GM12878 (cell line): Measurements from ENCODE around the gene SLC37A1. TPM values are rescaled to one million over a fixed set of nuclear protein-coding genes. Genes with fewer than 3 reads are reported as not detected.

Source experiments
- ATAC-seq: fragments of 200-7000 bp; cut with Tn5 transposase; 3 replicates; pipeline ENCODE4 v1.9.1; 2020; ENCODE audit warnings: mild to moderate bottlenecking, moderate library complexity
- BruUV-seq: library from RNA; stranded (reverse); fragments of 400-500 nt; replicated peaks from 2 replicates; lab custom pipeline; 2021; lab: Mats Ljungman, UMichigan
- CTCF ChIA-PET: fragments of 300-600 bp; sonication (Branson Sonifier 250); formaldehyde crosslinking; extraction: SDS; loops from one replicate; lab custom pipeline; 2021; ENCODE audit warnings: inconsistent platforms; lab: Yijun Ruan, JAX
- POLR2A ChIA-PET: fragments of 350-600 bp; formaldehyde crosslinking; extraction: SDS; loops from one replicate; lab custom pipeline; 2021; ENCODE audit warnings: inconsistent platforms; lab: Charles Lee
- RAD21 ChIA-PET: fragments of 300-600 bp; sonication (Branson Sonifier 250); formaldehyde crosslinking; loops from one replicate; lab custom pipeline; 2023; ENCODE audit warnings: antibody characterized with exemption; ENCODE audit not compliant: unreplicated experiment; lab: Charles Lee
- SMC1A ChIA-PET: fragments of 300-600 bp; sonication (Branson Sonifier 250); formaldehyde crosslinking; loops from one replicate; lab custom pipeline; 2023; ENCODE audit not compliant: unreplicated experiment, uncharacterized antibody; lab: Charles Lee
- DNase-seq: peaks from one replicate; pipeline ENCODE4 v3.0.0-alpha.2; 2011; ENCODE audit warnings: low read depth, low spot score
- FAIRE-seq: peaks from 3 replicates; lab custom pipeline; 2011; peaks lifted over from hg19 to GRCh38; lab: Jason Lieb, UNC
- H2AFZ ChIP-seq: 2 replicates; pipeline ENCODE4 v1.6.0; 2011; ENCODE audit warnings: low read depth, low read length, control low read depth; ENCODE audit not compliant: control insufficient read depth
- H3K27ac ChIP-seq: 2 replicates; pipeline ENCODE4 v1.5.1; 2011; ENCODE audit warnings: control low read depth; ENCODE audit not compliant: control insufficient read depth, insufficient read depth
- H3K27me3 ChIP-seq, 2 experiments: replicated peaks in 1 of 2; 2 replicates each; pipeline versions ENCODE4 v1.6.0 to v1.6.1; 2011; ENCODE audit warnings: low read length in 1 of 2; ENCODE audit not compliant: control insufficient read depth in 2 of 2, insufficient read depth in 2 of 2
- H3K36me3 ChIP-seq, 2 experiments: 2 replicates each; pipeline ENCODE4 v1.5.1; 2011; ENCODE audit warnings: low read length in 1 of 2; ENCODE audit not compliant: control insufficient read depth in 2 of 2, insufficient read depth in 2 of 2
- H3K4me1 ChIP-seq: 2 replicates; pipeline ENCODE4 v1.6.1; 2011; ENCODE audit warnings: mild to moderate bottlenecking, low read length, moderate library complexity, mixed read lengths; ENCODE audit not compliant: control insufficient read depth, insufficient read depth
- H3K4me2 ChIP-seq: 2 replicates; pipeline ENCODE4 v1.6.0; 2011; ENCODE audit warnings: control low read depth; ENCODE audit not compliant: control insufficient read depth, insufficient read depth
- H3K4me3 ChIP-seq: fragments of 200-600 bp; sonication (generic); 2 replicates; pipeline ENCODE4 v1.5.1; 2016
- H3K79me2 ChIP-seq: 2 replicates; pipeline ENCODE4 v1.6.0; 2011; ENCODE audit warnings: low read length; ENCODE audit not compliant: control insufficient read depth, insufficient read depth
- H3K9ac ChIP-seq: 2 replicates; pipeline ENCODE4 v1.8.0; 2011; ENCODE audit warnings: low read length, control low read depth, mixed read lengths; ENCODE audit not compliant: control insufficient read depth, insufficient read depth
- H3K9me3 ChIP-seq: replicated peaks from 3 replicates; pipeline ENCODE4 v1.5.1; 2011; ENCODE audit warnings: mild to moderate bottlenecking, low read length; ENCODE audit not compliant: control insufficient read depth, insufficient read depth
- H4K20me1 ChIP-seq: 2 replicates; pipeline ENCODE4 v1.6.0; 2011; ENCODE audit not compliant: control insufficient read depth, insufficient read depth
- BCL11A ChIP-seq: IDR thresholded peaks from 2 replicates; pipeline ENCODE4 v1.6.1; 2011; ENCODE audit warnings: low read depth, low read length
- CBX5 ChIP-seq: sonication (generic); IDR thresholded peaks from 2 replicates; pipeline ENCODE4 v1.6.1; 2016; ENCODE audit warnings: low read depth, moderate library complexity, mild to moderate bottlenecking, inconsistent platforms
- CTCF ChIP-seq, 3 experiments: IDR thresholded peaks in 2 of 3; conservative IDR thresholded peaks in 1 of 3; 2 replicates each; pipeline ENCODE4 v1.5.1; 2011; ENCODE audit warnings: low read depth in 3 of 3, low read length in 3 of 3, mild to moderate bottlenecking in 3 of 3, control low read depth in 2 of 3, moderate library complexity in 2 of 3, inconsistent platforms in 1 of 3, mixed read lengths in 1 of 3; ENCODE audit not compliant: control insufficient read depth in 2 of 3, insufficient read depth in 1 of 3; ENCODE audit errors: extremely low read depth in 1 of 3
- EP300 ChIP-seq, 2 experiments: fragments of 150-350 bp in 1 of 2; IDR thresholded peaks; 2 replicates each; pipeline ENCODE4 v1.6.1; 2011 to 2012; ENCODE audit warnings: low read depth in 2 of 2, low read length in 2 of 2, borderline replicate concordance in 1 of 2, improper control_type of control experiment in 1 of 2, inconsistent platforms in 1 of 2; ENCODE audit not compliant: control insufficient read depth in 1 of 2
- EZH2 ChIP-seq: IDR thresholded peaks from 2 replicates; pipeline ENCODE4 v1.6.1; 2012; ENCODE audit warnings: low read depth, mild to moderate bottlenecking, control low read depth, inconsistent platforms, low read length, borderline replicate concordance; ENCODE audit not compliant: control insufficient read depth
- FOS ChIP-seq: IDR thresholded peaks from 3 replicates; pipeline ENCODE4 v1.6.1; 2011; ENCODE audit warnings: borderline replicate concordance; ENCODE audit not compliant: insufficient read length; ENCODE audit errors: extremely low read depth
- GABPA ChIP-seq: IDR thresholded peaks from 2 replicates; pipeline ENCODE4 v1.6.1; 2014; ENCODE audit warnings: antibody characterized with exemption, low read depth, mild to moderate bottlenecking, inconsistent platforms
- MEF2B ChIP-seq: fragments of 450-650 bp; IDR thresholded peaks from 2 replicates; pipeline ENCODE4 v1.6.1; 2018; ENCODE audit warnings: mild to moderate bottlenecking, moderate library complexity; ENCODE audit not compliant: partially characterized antibody, poor library complexity, severe bottlenecking
- MTA2 ChIP-seq: fragments of 450-650 bp; IDR thresholded peaks from 2 replicates; pipeline ENCODE4 v1.6.1; 2016; ENCODE audit warnings: low read depth, mild to moderate bottlenecking, moderate library complexity
- MTA3 ChIP-seq: IDR thresholded peaks from 2 replicates; pipeline ENCODE4 v1.6.1; 2012; ENCODE audit warnings: low read length, inconsistent platforms, borderline replicate concordance
- PML ChIP-seq: IDR thresholded peaks from 2 replicates; pipeline ENCODE4 v1.6.1; 2012; ENCODE audit warnings: low read length, inconsistent platforms
- RAD51 ChIP-seq: fragments of 450-650 bp; IDR thresholded peaks from 2 replicates; pipeline ENCODE4 v1.6.1; 2016; ENCODE audit warnings: moderate library complexity, mild to moderate bottlenecking, inconsistent platforms
- RBBP5 ChIP-seq: fragments of 200-600 bp; sonication (generic); conservative IDR thresholded peaks from 2 replicates; pipeline ENCODE4 v1.6.1; 2016
- SMAD5 ChIP-seq: IDR thresholded peaks from 2 replicates; pipeline ENCODE4 v1.6.1; 2016; ENCODE audit warnings: antibody characterized with exemption, low read depth
- SMC3 ChIP-seq: IDR thresholded peaks from 2 replicates; pipeline ENCODE4 v1.6.1; 2011; ENCODE audit warnings: low read length, improper control_type of control experiment, borderline replicate concordance
- ZNF24 ChIP-seq: fragments of 450-650 bp; IDR thresholded peaks from 2 replicates; pipeline ENCODE4 v1.6.1; 2017; ENCODE audit warnings: antibody characterized with exemption, mild to moderate bottlenecking
- WGBS: methylation state at CpG from one replicate; pipeline ENCODE4 v1.1.6; 2016; ENCODE audit warnings: low lambda C conversion rate; ENCODE audit not compliant: insufficient replicate concordance, insufficient coverage; ENCODE audit errors: missing lambda C conversion rate; 5-methylcytosine and 5-hydroxymethylcytosine counted together
- in situ Hi-C: fragments of 300-500 bp; cut with MboI; formaldehyde crosslinking; loops from 9 replicates; pipeline ENCODE4 v1.14.3; 2018; ENCODE audit warnings: mixed read lengths
- intact Hi-C: fragments of 100-400 bp; cut with micrococcal nuclease; formaldehyde crosslinking; loops from one replicate; pipeline ENCODE4 v1.14.2; 2022; ENCODE audit not compliant: unreplicated experiment
- polyA plus RNA-seq, 11 experiments: library from polyadenylated mRNA; depleted of rRNA in 4 of 11; unstranded in 6 of 11; stranded (reverse) in 5 of 11; fragments of >200 nt; fragmentation: Nextera tagmentation in 4 of 11; fragmentation: Illumina TruSeq in 1 of 11; extraction: Ambion mirVana in 4 of 11; extraction: Trizol in 1 of 11; gene quantifications; 1 replicate in 1 of 11; 2 replicates in 10 of 11; pipeline versions ENCODE4 v1.2.1 to v1.2.3, GENCODE V29; 2011 to 2016; ENCODE audit warnings: inconsistent platforms in 2 of 11, missing spikeins in 2 of 11, low read depth in 1 of 11
- total RNA-seq, 4 experiments: library from RNA; depleted of rRNA in 3 of 4; stranded (reverse); fragments of >200 nt in 3 of 4; fragmentation: Illumina TruSeq in 1 of 4; extraction: Trizol in 1 of 4; gene quantifications; 2 replicates each; pipeline versions ENCODE4 v1.2.1 to v1.2.3, GENCODE V29; 2013 to 2021

SLC37A1 gene
- total and polyA plus RNA-seq, 10 of the 15 experiments (the other 5 are each of a cell fraction or from before 2014, with no cell fraction given), result 1.1 to 35.5 (median 24.4) TPM

- RAD21 ChIA-PET, result no interaction called here
- in situ Hi-C loops (loop anchor here (5.0 kb wide), 1 partner anchor 231 kb away; no protein-coding TSS in a partner anchor), intact Hi-C loops (no loop called here)
- Histone ChIP-seq H3K9ac (no peak overlapping the region), H3K79me2 (no peaks in the 10 kb centered on the region), H3K4me2 (no peak overlapping the region), H4K20me1 (no peaks in the 10 kb centered on the region), H3K4me3 (no peak overlapping the region), H3K4me1 (no peaks in the 10 kb centered on the region), H3K9me3 (no peaks in the 10 kb centered on the region; the same call in 1 of the 3 replicates), H2AFZ (no peak overlapping the region), H3K36me3 (no peaks in the 10 kb centered on the region), H3K27ac (no peak overlapping the region), H3K27me3 (no peaks in the 10 kb centered on the region; a peak in 1 of 4 replicates)
- FAIRE-seq (no peak), ATAC-seq (no peak), DNase-seq (no peak)
- 4% methylated on average over 2 of the region's 2 CpGs for WGBS
- no peak for TF ChIP-seq MEF2B
- TF ChIP-seq RAD51, result no peak
- no peak for TF ChIP-seq MTA3
- TF ChIP-seq FOS, result no peak
- TF ChIP-seq SMAD5, result no peak
- no peak for TF ChIP-seq RBBP5
- TF ChIP-seq GABPA, result no peak
- TF ChIP-seq EP300 (IDR thresholded peaks at IDR 0.05; ENCODE audit: borderline replicate concordance in 1 of 2, control insufficient read depth in 1 of 2, low read depth in 2 of 2, low read length in 2 of 2), result no peak
- no peak for TF ChIP-seq BCL11A
- no peak for TF ChIP-seq SMC3
- no peak for TF ChIP-seq CBX5
- no peak for TF ChIP-seq ZNF24
- no peak for TF ChIP-seq EZH2
- no peak for TF ChIP-seq CTCF (IDR thresholded peaks at IDR 0.05 in 2 of 3, conservative IDR thresholded peaks at IDR 0.05 in 1 of 3; ENCODE audit: control insufficient read depth in 2 of 3, extremely low read depth in 1 of 3, insufficient read depth in 1 of 3, low read depth in 3 of 3, low read length in 3 of 3)
- TF ChIP-seq MTA2, result no peak
- no peak for TF ChIP-seq PML
- CTCF ChIA-PET, result no interaction called here
- SMC1A ChIA-PET, result interaction anchor here (1.0 to 1.5 kb wide), 2 partner anchors 13 to 225 kb away, joined by 3 read pairs; no protein-coding TSS in a partner anchor
- POLR2A ChIA-PET, result no interaction called here
- no TSS peak for BruUV-seq
Measured at GRCh38 chr21:42596657-42597056, 83.0 kb downstream of the SLC37A1 start.
